OCI-LY3 (cell line): ENCODE measurements around the gene HPS1.

Source experiments
- H2AFZ ChIP-seq: fragments of 200-600, 300-600 bp; shearing (Covaris generic); 2 replicates; pipeline ENCODE4 v1.6.0; 2014; ENCODE audit warnings: antibody characterized with exemption, low read depth, low read length
- H3K27ac ChIP-seq: fragments of 200-600, 300-600 bp; sonication (generic); 2 replicates; pipeline ENCODE4 v1.5.1; 2014; ENCODE audit warnings: mild to moderate bottlenecking, low read length, moderate library complexity, mixed read lengths
- H3K27me3 ChIP-seq: fragments of 200-600, 300-600 bp; sonication (generic); 2 replicates; pipeline ENCODE4 v1.6.1; 2014; ENCODE audit warnings: low read depth, low read length, mixed read lengths
- H3K36me3 ChIP-seq: fragments of 200-600, 300-600 bp; sonication (generic); replicated peaks from 2 replicates; pipeline ENCODE3; 2014; ENCODE audit warnings: low read depth, low read length, mixed read lengths
- H3K4me1 ChIP-seq: fragments of 300-600, 200-600 bp; sonication (generic); 2 replicates; pipeline ENCODE4 v1.6.1; 2014; ENCODE audit warnings: low read length, mixed read lengths
- H3K4me2 ChIP-seq: fragments of 200-600, 300-600 bp; sonication (generic); 2 replicates; pipeline ENCODE4 v1.6.1; 2014; ENCODE audit warnings: low read length, mixed read lengths
- H3K4me3 ChIP-seq: fragments of 300-600, 200-600 bp; sonication (generic); 2 replicates; pipeline ENCODE4 v1.5.1; 2014; ENCODE audit warnings: antibody characterized with exemption, mild to moderate bottlenecking, low read length, moderate library complexity
- H3K79me2 ChIP-seq: fragments of 300-600, 200-600 bp; shearing (Covaris generic); 2 replicates; pipeline ENCODE4 v1.6.1; 2014; ENCODE audit warnings: mild to moderate bottlenecking, low read length, mixed read lengths
- H3K9ac ChIP-seq: fragments of 300-600, 200-600 bp; shearing (Covaris generic); 2 replicates; pipeline ENCODE4 v1.6.0; 2014; ENCODE audit warnings: mild to moderate bottlenecking, low read length, moderate library complexity
- H3K9me3 ChIP-seq: fragments of 200-600, 300-600 bp; shearing (Covaris generic); 2 replicates; pipeline ENCODE4 v1.6.1; 2014; ENCODE audit warnings: low read length, mixed read lengths; ENCODE audit not compliant: insufficient read depth
- H4K20me1 ChIP-seq: fragments of 200-600, 300-600 bp; sonication (generic); 2 replicates; pipeline ENCODE4 v1.6.1; 2016; ENCODE audit warnings: low read length, mixed read lengths; ENCODE audit not compliant: insufficient read depth
- CTCF ChIP-seq: fragments of 200-600, 300-600 bp; sonication (generic); IDR thresholded peaks from 2 replicates; pipeline ENCODE4 v1.5.1; 2014; ENCODE audit warnings: antibody characterized with exemption, low read length, low read depth
- EZH2phosphoT487 ChIP-seq: fragments of 200-600 bp; shearing (Covaris generic); IDR thresholded peaks from 2 replicates; pipeline ENCODE4 v1.6.1; 2018; ENCODE audit warnings: antibody characterized with exemption, mixed run types, low read depth

HPS1 gene

GRCh38 chr10:98487649-98488048, 40.9 kb upstream of the HPS1 start:
- no peak for TF ChIP-seq CTCF
- no peak for TF ChIP-seq EZH2phosphoT487
- no peak overlapping the region for H3K9ac ChIP-seq
- no peak overlapping the region for H3K4me2 ChIP-seq
- H3K4me1 ChIP-seq, result no peaks in the 10 kb centered on the region
- H4K20me1 ChIP-seq, result no peaks in the 10 kb centered on the region
- no peaks in the 10 kb centered on the region for H3K36me3 ChIP-seq
- H3K27ac ChIP-seq, result no peak overlapping the region
- no peak overlapping the region for H2AFZ ChIP-seq
- H3K79me2 ChIP-seq, result no peaks in the 10 kb centered on the region
- no peaks in the 10 kb centered on the region for H3K27me3 ChIP-seq
- H3K4me3 ChIP-seq, result no peak overlapping the region
- no peaks in the 10 kb centered on the region for H3K9me3 ChIP-seq

- H3K27me3 ChIP-seq, result no peaks in the 10 kb centered on the region
- H3K79me2 ChIP-seq, result no peaks in the 10 kb centered on the region
- H3K4me3 ChIP-seq, result no peak overlapping the region
- no peaks in the 10 kb centered on the region for H3K4me1 ChIP-seq
- no peaks in the 10 kb centered on the region for H3K9me3 ChIP-seq
- no peak overlapping the region for H3K27ac ChIP-seq
- H4K20me1 ChIP-seq, result no peaks in the 10 kb centered on the region
- no peak overlapping the region for H2AFZ ChIP-seq
- no peak for TF ChIP-seq EZH2phosphoT487
- no peak overlapping the region for H3K9ac ChIP-seq
- no peak overlapping the region for H3K4me2 ChIP-seq
- no peaks in the 10 kb centered on the region for H3K36me3 ChIP-seq
Measured at GRCh38 chr10:98486421-98486820, 39.7 kb upstream of the HPS1 start.

DNA sequence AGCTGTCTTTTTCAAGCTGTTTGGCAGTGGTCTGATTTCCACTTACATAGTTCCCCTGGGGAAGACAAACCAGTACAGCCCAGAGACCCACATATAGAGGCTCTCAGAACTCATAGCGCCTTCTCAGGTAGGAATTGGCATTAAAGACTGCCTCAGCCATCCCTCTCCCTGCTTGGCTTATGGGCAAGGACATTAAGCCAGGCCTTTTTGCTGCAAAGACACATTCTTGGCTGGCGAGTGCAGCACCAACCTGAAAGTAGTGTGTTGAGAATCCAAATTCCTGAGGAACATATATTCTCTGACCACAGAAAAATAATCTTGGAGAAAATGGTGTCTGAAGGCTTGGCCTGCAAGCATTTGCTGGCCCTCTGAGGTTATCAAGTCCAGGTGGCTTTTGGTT, 39.2 kb upstream of the HPS1 start:
- Histone ChIP-seq H2AFZ (no peak overlapping the region), H3K36me3 (no peaks in the 10 kb centered on the region), H3K9ac (no peak overlapping the region), H3K9me3 (no peaks in the 10 kb centered on the region), H3K79me2 (no peaks in the 10 kb centered on the region), H3K27me3 (no peaks in the 10 kb centered on the region), H3K4me2 (no peak overlapping the region), H3K4me1 (no peaks in the 10 kb centered on the region), H4K20me1 (no peaks in the 10 kb centered on the region), H3K4me3 (no peak overlapping the region), H3K27ac (no peak overlapping the region)
- no peak for TF ChIP-seq EZH2phosphoT487
- no peak for TF ChIP-seq CTCF

GRCh38 chr10:98483658-98484057, 36.9 kb upstream of the HPS1 start:
- H2AFZ ChIP-seq, result no peak overlapping the region
- no peak overlapping the region for H3K4me3 ChIP-seq
- no peaks in the 10 kb centered on the region for H3K79me2 ChIP-seq
- H3K27me3 ChIP-seq, result no peaks in the 10 kb centered on the region
- H3K9ac ChIP-seq, result no peak overlapping the region
- H3K27ac ChIP-seq, result no peak overlapping the region
- no peaks in the 10 kb centered on the region for H3K9me3 ChIP-seq
- H4K20me1 ChIP-seq, result no peaks in the 10 kb centered on the region
- H3K4me1 ChIP-seq, result no peaks in the 10 kb centered on the region
- no peak for TF ChIP-seq EZH2phosphoT487
- TF ChIP-seq CTCF, result no peak
- H3K36me3 ChIP-seq, result no peaks in the 10 kb centered on the region
- H3K4me2 ChIP-seq, result no peak overlapping the region

DNA sequence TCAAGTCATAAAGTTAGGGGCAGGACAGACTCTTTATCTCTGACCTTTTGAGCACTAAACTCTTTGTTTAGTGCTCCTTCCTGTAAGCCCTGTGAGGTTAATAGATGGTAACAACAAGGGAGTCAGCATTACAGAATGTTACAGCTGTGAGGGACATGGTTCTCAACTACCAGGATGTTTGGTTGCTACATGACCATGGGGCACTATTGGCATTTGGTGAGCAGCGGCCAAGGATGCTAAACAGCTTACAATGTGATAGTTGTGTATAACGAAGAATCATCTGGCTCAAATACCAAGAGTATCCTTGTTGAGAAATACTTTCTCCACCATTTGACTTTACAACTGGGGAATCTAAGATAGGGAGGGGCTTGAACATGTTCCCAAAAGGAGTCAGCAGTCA, 35.4 kb upstream of the HPS1 start:
- Histone ChIP-seq H3K27ac (no peak overlapping the region), H3K9ac (no peak overlapping the region), H3K27me3 (no peaks in the 10 kb centered on the region), H3K79me2 (no peaks in the 10 kb centered on the region), H3K9me3 (no peaks in the 10 kb centered on the region), H4K20me1 (no peaks in the 10 kb centered on the region), H3K4me1 (no peaks in the 10 kb centered on the region), H3K36me3 (no peaks in the 10 kb centered on the region), H3K4me2 (no peak overlapping the region), H3K4me3 (no peak overlapping the region), H2AFZ (no peak overlapping the region)
- TF ChIP-seq EZH2phosphoT487 (no peak), CTCF (no peak)
